ENCODE results near the gene SLC22A23. TPM values are rescaled to one million over a fixed set of nuclear protein-coding genes. Genes with fewer than 3 reads are reported as not detected.

SLC22A23 gene
- 0.53 and 0.66 TPM in 2 replicates for total RNA-seq (2014; rRNA removed; shearing (Covaris generic))

GRCh38 chr6:3456898-3457709 is at the start of gene SLC22A23:
SLC22A23 (minus strand) TSS chr6:3457050; CDS start chr6:3456559, 491 bp downstream.

DNA sequence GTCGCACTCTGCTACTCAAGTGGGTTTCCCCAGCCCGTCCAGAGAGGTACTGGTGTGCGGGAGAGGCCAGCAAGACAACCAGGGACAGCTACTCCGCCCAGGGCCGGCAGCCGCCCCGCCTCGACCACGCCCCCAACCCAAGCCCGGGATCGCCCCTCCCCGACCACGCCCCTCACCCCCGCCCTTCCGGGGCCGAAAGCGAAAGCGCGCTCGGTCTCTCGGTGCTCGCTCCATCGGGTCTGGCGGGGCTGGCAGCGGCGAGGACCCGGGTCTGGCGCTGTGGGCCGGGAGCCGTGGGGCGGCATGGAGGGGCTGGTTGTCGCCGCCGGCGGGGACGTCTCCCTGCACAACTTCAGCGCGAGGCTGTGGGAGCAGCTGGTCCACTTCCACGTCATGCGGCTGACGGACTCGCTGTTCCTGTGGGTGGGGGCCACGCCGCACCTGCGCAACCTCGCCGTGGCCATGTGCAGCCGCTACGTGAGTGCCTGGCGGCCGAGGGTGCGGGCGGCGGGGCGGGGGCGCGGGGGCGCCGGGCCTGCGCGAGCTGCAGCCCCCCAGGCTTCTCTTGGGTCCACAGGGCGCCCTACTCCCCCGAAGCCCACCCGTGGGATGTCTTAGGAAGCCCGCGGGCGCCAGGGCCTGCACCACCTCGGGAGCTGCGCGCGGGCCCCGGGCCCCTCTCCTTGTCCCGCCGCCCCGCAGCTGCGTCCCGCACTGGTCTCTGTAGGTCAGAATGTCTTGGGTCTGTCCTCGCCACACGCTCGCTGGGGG is 197.9 kb downstream of the SLC22A23 start, which contains the start of gene PSMG4:
PSMG4 (plus strand) TSS at position 228 of the 771 bp plus-strand sequence; CDS start at position 304, 76 bp downstream.

DNA sequence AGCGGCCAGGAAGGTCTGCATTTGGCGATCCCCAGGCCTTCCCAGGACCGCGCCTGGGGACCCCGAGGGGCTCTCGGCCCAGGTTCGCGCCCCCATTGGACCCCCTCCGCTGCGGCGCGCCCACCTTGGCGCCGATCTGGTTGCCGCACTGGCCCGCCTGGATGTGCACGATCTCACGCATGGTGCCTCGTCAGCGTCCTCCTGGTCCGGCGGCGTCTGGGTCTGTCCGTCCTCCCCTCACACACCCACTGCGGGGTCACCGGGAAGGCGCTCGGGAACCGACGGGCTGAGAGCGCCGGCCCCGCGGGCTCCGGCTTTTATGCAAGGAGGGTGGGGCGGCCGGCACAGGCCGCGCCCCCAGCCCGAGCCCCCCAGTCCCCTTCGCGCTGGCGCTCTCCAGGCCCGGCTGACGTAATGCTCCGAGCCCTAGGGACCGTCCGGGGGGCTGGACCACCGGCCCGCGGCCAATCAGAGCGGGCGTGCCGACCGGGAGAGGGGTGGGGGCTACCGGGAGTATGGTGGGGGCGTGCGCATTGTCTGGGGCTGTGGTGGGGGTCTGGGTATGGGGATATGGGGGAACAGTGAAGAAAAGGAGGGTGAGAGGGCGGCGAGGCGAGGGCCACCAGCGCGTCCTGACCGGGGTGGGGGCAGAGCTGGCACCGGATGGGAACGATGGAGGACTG is 229.3 kb downstream of the SLC22A23 start, which contains the start of gene TUBB2B:
TUBB2B (minus strand) TSS at position 291 of the 683 bp plus-strand sequence; CDS start at position 181, 110 bp downstream.

Other genes starting within 250 kb of the SLC22A23 start
- 10.4 and 10.9 TPM in 2 replicates for gene TUBB2B, start 229.4 kb downstream of the SLC22A23 start, total RNA-seq (2014; rRNA removed; shearing (Covaris generic))
- 52.6 and 56.0 TPM in 2 replicates for gene PSMG4, start 198.1 kb downstream of the SLC22A23 start, total RNA-seq (2014; rRNA removed; shearing (Covaris generic))